WI38 (cell line): ENCODE results near the gene ATXN7.

Source experiments
- H3K4me3 ChIP-seq: 2 replicates; pipeline ENCODE4 v1.5.1; 2011; ENCODE audit warnings: low read depth, mild to moderate bottlenecking, control low read depth, low read length
- TF ChIP-seq, protein P1 (sequence below): IDR thresholded peaks from 2 replicates; pipeline ENCODE4 v1.5.1; 2012; ENCODE audit warnings: low read depth, mild to moderate bottlenecking, control low read depth, low read length

The ATXN7 gene

DNA sequence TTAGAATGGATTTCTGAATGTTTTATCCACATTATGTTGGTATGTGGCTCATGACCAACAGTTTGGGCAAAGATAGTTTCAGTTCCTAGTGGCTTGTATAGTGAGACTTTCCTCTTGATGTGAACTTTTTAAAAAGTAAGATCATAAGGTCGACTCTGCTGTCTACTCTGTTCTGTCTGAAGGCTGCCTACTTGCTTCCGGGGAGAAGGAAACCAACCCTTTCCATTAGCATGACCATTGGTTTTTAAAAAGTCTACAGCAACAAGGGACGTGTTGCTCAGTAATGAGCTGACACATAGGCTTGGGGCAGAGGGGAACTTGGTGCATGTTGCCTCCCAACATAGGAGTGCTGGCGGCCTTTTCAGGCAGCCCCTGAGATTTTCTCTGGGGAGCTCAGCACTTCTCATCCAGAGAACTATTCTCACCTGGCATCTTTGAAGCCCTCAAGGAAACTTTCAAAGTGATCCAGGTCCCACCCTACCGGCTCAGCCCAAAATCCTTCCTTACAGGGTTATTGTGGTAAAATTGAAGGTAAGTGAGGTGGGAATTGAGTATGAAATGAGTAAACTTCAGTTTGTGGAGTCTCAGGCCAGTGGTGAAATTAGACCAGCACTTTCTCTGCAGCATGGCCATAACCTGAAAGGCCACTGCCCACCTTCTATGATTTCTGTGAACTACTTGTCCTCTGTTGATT lies 129.0 kb downstream of the ATXN7 start:
- no peak overlapping the region for H3K4me3 ChIP-seq
- TF ChIP-seq, protein P1, sequence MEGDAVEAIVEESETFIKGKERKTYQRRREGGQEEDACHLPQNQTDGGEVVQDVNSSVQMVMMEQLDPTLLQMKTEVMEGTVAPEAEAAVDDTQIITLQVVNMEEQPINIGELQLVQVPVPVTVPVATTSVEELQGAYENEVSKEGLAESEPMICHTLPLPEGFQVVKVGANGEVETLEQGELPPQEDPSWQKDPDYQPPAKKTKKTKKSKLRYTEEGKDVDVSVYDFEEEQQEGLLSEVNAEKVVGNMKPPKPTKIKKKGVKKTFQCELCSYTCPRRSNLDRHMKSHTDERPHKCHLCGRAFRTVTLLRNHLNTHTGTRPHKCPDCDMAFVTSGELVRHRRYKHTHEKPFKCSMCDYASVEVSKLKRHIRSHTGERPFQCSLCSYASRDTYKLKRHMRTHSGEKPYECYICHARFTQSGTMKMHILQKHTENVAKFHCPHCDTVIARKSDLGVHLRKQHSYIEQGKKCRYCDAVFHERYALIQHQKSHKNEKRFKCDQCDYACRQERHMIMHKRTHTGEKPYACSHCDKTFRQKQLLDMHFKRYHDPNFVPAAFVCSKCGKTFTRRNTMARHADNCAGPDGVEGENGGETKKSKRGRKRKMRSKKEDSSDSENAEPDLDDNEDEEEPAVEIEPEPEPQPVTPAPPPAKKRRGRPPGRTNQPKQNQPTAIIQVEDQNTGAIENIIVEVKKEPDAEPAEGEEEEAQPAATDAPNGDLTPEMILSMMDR, result no peak

DNA sequence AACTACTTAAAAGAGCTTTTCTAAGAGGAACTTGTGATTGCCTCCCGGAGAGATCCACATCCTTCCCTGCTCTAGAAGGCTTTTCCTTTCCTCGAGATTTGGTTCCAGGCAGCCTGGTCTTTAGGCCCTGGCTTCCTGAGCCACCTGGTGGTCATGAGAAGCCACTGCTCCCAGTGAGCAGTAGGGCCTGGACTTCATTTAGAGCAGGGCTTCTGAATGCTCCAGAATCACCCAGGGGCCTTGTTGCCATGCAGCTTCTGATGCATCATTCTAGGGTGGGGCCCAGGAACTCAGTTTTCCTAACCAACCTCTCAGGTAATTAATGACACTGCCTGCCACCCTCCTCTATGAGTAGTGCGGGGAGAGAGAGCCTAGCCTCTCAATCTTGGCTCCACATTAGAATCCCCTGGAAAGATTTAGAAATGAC lies 130.0 kb downstream of the ATXN7 start:
- TF ChIP-seq, protein P1, result peak; percentile 95
- no peak overlapping the region for H3K4me3 ChIP-seq

DNA sequence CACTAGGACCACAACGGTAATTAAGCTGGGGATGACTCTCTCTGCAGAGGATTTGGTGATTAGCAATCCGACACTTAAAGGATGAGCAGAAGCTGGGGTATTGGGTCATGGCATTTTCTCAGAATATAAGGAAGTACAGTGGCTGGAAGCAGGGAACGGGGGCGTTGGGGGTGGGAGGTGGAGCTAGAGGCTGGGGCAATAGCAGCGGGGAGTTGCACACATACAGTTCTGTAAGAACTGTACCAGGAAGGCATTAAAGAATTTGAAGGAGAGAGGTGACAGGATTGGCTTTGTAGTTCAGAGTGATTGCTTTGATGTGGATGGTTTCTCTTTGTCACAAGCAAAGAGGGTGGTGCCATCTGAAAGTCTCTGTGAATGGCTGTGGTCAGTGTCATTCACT lies 131.4 kb downstream of the ATXN7 start:
- TF ChIP-seq, protein P1, result no peak
- no peak overlapping the region for H3K4me3 ChIP-seq

DNA sequence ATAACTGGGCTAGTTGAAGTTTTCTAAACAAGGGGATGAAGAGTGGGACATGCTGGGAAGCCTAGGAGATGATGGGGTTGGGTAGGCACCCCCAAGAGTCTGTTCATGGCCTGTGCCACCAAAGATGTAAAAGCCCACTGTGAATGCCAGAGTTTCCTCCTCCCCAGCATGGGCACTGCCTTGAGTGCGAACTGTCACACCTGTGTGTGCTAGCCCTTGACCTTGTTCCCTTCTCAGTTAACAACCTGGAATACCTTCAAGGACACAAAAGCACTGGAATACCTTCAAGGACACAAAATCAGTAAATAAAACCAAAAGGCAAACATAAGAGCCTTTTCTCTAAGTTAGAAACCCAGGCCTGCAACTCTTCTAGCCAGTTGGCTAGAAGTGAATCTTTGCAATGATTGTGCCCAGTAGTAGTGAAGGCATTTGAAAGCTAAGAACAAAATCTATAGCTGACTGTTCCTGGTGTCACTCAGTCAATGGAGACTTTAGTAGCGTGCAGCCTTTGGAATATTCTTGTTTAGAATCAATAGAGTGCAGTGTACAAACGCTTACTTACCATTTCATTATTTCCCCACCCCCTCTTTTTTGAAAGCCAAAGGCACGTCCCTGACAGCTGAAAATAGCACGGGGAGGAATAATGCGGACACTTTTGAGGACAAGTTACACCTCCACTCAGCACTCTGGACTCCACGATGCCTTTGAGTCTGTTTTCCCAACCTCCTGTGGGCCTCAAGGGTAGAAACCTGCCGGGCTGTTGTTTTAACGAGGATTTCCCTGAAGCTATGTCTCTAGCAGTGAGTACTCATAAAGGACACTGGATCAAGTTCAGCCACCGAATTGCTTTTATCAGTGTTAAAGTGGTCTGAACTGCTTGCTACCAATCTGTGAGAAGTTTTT lies 135.4 kb downstream of the ATXN7 start:
- no peak overlapping the region for H3K4me3 ChIP-seq
- TF ChIP-seq, protein P1, result no peak

DNA sequence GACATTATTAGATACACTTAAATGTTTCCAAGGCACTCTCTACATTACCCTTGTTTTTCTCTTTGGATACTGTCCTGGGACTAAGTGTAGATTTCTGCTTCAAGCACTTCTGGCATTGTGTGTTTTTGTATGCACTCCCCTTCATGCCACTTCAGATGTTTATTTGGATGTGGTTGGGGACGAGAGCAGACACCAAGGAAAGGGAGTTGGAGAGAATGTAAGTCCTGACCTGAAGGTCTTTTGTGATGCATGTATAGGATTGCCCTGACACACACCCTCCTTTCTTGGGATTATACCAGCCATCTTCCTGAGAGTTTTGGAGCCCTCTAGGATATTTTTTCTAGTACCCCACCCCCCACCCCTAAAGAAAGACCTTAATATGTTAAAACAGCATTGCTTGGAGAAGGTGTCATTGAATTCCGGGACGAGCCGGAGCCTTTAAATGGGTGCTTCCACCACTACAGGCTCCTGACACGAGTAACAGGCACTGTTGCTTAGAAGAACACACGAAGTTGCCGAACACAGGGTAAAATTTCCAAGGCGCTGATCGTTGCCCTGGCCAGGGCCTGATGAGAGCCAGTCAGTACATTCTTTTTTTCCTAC lies 136.9 kb downstream of the ATXN7 start:
- TF ChIP-seq, protein P1, result no peak

DNA sequence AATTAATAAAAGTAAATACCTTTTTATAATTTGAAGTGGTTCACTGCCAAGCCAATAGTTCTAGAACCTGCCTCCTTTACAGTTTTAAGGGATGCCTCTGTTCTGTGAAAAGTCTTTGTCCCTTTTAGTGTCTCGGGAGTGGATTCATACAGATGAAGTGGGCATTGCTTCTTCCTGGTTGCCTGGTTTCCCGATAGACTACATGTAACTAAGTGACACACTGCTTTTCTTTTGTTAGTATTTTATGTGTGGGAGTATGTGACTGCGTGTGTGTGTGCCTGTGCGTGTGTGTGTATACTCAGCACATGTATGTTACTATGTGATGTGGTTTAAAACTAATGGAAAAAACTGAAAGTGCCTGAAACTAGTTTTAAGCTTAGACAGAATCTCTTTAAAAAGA lies 138.6 kb downstream of the ATXN7 start:
- no peak overlapping the region for H3K4me3 ChIP-seq
- TF ChIP-seq, protein P1, result no peak

More for the DNA sequence above, 136.9 kb downstream of the ATXN7 start:
- no peak overlapping the region for H3K4me3 ChIP-seq

DNA sequence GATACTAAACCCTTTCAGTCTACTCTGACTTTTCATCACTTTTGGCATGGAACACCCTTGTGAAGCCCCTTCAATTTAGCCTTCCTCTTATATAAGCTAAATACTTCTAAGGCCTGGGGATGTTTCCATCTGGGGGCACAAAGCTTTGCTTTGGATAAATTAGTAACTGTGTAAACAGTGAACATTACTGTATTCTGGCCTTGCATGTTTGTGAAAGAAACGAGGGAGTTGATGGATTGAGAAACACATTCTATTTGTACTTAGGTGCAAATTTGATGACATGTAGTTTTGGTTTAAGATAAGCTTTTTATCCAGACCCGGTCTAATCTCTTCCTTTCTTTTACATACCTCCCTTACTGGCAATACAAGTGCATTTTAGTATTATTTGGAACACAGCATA lies 139.9 kb downstream of the ATXN7 start:
- TF ChIP-seq, protein P1, result no peak

More for the DNA sequence above, 139.9 kb downstream of the ATXN7 start:
- no peak overlapping the region for H3K4me3 ChIP-seq
